Fibroblast of villous mesenchyme (primary cell): ENCODE measurements around the gene ASCL1. TPM values are rescaled to one million over a fixed set of nuclear protein-coding genes. Genes with fewer than 3 reads are reported as not detected.

Experiments
- DNase-seq: peaks from one replicate; pipeline ENCODE4 v3.0.0-alpha.2; 2010; ENCODE audit warnings: low read depth
- H3K4me3 ChIP-seq: 2 replicates; pipeline ENCODE4 v1.5.1; 2011; ENCODE audit warnings: low read depth, mild to moderate bottlenecking, low read length
- CTCF ChIP-seq: IDR thresholded peaks from 2 replicates; pipeline ENCODE4 v1.5.1; 2012; ENCODE audit warnings: low read depth, mild to moderate bottlenecking, low read length; ENCODE audit not compliant: insufficient read depth
- total RNA-seq: library from RNA; depleted of rRNA; stranded (reverse); fragments of >200 nt; gene quantifications from 2 replicates; pipeline ENCODE4 v1.2.3, GENCODE V29; 2012

The ASCL1 gene
- total RNA-seq, 1 donor, result not detected

GRCh38 chr12:102971227-102971626 lies 13.8 kb downstream of the ASCL1 start:
- no peak overlapping the region for H3K4me3 ChIP-seq
- TF ChIP-seq CTCF, result no peak
- DNase-seq, result no peak

- no peak for DNase-seq
- TF ChIP-seq CTCF, result no peak
- no peak overlapping the region for H3K4me3 ChIP-seq
Observed at GRCh38 chr12:102973583-102973982, 16.1 kb downstream of the ASCL1 start.

GRCh38 chr12:102976609-102977280 lies 19.3 kb downstream of the ASCL1 start:
- DNase-seq, result no peak
- no peak for TF ChIP-seq CTCF

DNA sequence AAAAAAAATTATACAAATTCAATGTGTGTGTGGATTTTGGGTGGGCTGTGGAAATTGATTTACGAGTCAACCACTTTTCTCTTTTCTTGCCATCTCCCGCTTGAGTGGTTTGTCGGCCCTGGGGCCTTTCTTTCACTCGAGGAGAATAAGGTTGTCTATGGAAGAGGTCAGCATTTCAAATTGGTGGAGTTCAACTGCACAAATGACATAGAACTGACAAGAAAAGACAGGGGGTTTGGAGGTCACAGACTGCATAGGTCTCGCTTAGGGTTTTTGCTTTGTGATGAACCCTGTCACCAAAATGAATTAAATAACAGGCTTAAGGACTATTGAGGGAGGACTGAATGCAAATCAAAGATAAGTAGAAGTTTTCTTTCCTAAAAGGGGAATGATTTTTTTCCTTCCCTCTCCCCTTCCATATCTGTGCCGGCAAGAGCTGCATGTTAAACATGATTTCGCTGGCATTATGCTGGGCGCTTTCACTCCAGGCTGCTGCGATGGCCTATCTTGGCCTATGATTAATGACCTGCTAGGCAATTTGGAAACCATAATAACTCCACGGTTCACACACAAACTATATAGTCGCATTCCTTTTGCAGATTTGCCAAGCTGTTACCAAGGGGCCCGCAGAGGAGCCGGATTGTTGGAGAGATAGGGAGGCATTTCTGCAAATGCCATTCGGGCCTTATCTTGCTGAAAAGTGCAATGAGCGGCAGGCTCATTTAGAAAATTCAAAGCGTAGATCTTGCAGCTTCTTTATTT lies 20.7 kb downstream of the ASCL1 start:
- no peak overlapping the region for H3K4me3 ChIP-seq

More at GRCh38 chr12:102976609-102977280, 19.3 kb downstream of the ASCL1 start:
- no peak overlapping the region for H3K4me3 ChIP-seq

GRCh38 chr12:102980350-102980749 lies 22.9 kb downstream of the ASCL1 start:
- no peak overlapping the region for H3K4me3 ChIP-seq
- DNase-seq, result no peak
- TF ChIP-seq CTCF, result no peak

More for the DNA sequence above, 20.7 kb downstream of the ASCL1 start:
- TF ChIP-seq CTCF, result no peak
- DNase-seq, result no peak

GRCh38 chr12:102990419-102990818 lies 32.9 kb downstream of the ASCL1 start:
- no peak overlapping the region for H3K4me3 ChIP-seq
- no peak for TF ChIP-seq CTCF
- no peak for DNase-seq
